HG03460 (cell line): ENCODE results near the gene KRTAP10-12.

Experiments
- ATAC-seq: cut with Tn5 transposase; IDR thresholded peaks from one replicate; pipeline ENCODE4 v1.9.1; 2021; ENCODE audit not compliant: unreplicated experiment

KRTAP10-12 gene

GRCh38 chr21:44730951-44731579, 34.1 kb downstream of the KRTAP10-12 start:
- no peak for ATAC-seq

- ATAC-seq: no peak
Observed at GRCh38 chr21:44732263-44732662, 35.3 kb downstream of the KRTAP10-12 start.

GRCh38 chr21:44732956-44733355, 36.0 kb downstream of the KRTAP10-12 start:
- ATAC-seq: no peak

- ATAC-seq: no peak
Observed at GRCh38 chr21:44734026-44734745, 37.2 kb downstream of the KRTAP10-12 start.

GRCh38 chr21:44734841-44735240, 37.9 kb downstream of the KRTAP10-12 start:
- ATAC-seq: no peak

- ATAC-seq: no peak
Observed at GRCh38 chr21:44735821-44736220, 38.8 kb downstream of the KRTAP10-12 start.

GRCh38 chr21:44736291-44737004, 39.5 kb downstream of the KRTAP10-12 start:
- no peak for ATAC-seq

GRCh38 chr21:44737706-44738354, 40.9 kb downstream of the KRTAP10-12 start:
- no peak for ATAC-seq

- ATAC-seq: no peak
Observed at GRCh38 chr21:44738621-44739020, 41.6 kb downstream of the KRTAP10-12 start.

GRCh38 chr21:44739316-44739715, 42.3 kb downstream of the KRTAP10-12 start:
- ATAC-seq: no peak

- ATAC-seq: no peak
Observed at GRCh38 chr21:44740742-44741141, 43.8 kb downstream of the KRTAP10-12 start.

- ATAC-seq: no peak
Observed at GRCh38 chr21:44741921-44742320, 44.9 kb downstream of the KRTAP10-12 start.

- no peak for ATAC-seq
Observed at GRCh38 chr21:44742418-44743153, 45.6 kb downstream of the KRTAP10-12 start.
